Peyer's patch (tissue), 4 donors: ENCODE results near the gene CTCF.

Experiments used
- CTCF ChIP-seq, 6 experiments: fragments of 450-650 bp in 4 of 6; fragments of 200-600 bp in 2 of 6; sonication (generic) in 1 of 6; IDR thresholded peaks; one replicate each; pipeline ENCODE4 v1.5.1; 2017 to 2019; ENCODE audit warnings: antibody characterized with exemption in 6 of 6, mild to moderate bottlenecking in 3 of 6, moderate library complexity in 1 of 6
- POLR2A ChIP-seq, 2 donors: fragments of 450-650 bp; IDR thresholded peaks; one replicate each; pipeline ENCODE4 v1.5.1; 2017; ENCODE audit warnings: antibody characterized with exemption in 2 of 2, mild to moderate bottlenecking in 2 of 2, moderate library complexity in 2 of 2

- TF ChIP-seq POLR2A (IDR thresholded peaks at IDR 0.05): no peak
- no peak for TF ChIP-seq CTCF (IDR thresholded peaks at IDR 0.05)
Observed at GRCh38 chr16:67667453-67667816, 105.1 kb downstream of the CTCF start.
